ENCODE results near the gene ELOB. TPM values are rescaled to one million over a fixed set of nuclear protein-coding genes. Genes with fewer than 3 reads are reported as not detected.

Gene ELOB
- total and polyA plus RNA-seq, 2 of the 8 experiments (the other 6 are each of a cell fraction or from before 2014, with no cell fraction given) = 237 to 1,357 TPM

DNA sequence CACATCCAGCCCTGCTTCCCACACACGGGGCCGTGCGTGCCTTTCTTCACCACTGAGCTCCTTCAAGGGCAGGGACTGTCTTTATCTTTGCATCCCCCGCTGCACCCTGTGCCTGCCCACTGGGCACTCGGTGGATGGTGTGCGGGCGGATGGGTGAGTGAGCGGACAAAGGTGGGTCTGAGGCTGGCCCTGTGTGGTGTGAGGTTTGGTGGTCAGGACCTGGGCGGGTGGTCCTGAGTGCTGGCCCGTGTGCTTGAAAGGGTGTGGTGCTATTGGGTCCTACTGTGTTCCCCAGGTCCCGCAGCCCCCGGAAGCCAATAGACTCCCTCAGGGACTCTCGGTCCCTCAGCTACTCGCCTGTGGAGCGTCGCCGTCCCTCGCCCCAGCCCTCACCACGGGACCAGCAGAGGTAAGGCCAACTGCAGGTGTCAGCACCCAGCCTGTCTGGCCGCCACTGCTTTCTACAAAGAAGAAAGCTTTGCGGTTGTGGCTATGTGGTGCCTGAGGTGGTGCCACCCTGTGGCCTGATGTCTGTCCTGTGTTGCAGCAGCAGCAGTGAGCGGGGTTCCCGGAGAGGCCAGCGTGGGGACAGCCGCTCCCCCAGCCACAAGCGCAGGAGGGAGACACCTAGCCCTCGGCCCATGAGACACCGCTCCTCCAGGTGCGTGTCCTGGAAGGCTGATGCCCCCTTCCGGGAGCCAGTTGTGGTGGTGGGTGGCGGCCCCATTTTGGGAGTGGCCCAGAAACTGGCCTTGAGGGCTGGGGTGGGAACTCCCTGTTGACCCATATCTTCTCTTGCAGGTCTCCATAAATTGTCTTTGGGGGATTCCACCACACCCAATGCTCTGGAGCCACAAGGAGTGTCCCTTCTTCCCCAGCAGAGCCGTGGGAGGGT is 6.8 kb downstream of the ELOB start:
- TF ChIP-seq TEAD4 (IDR thresholded peaks at IDR 0.05; ENCODE audit: low read depth, low read length) = no peak
- TF ChIP-seq POLR2A (IDR thresholded peaks at IDR 0.05; ENCODE audit: control extremely low read depth in 1 of 2, low read depth in 2 of 2, low read length in 2 of 2) = peak in 1 of 2 experiments; percentile 66; a peak in 2 of 3 replicates
- TF ChIP-seq JUN (IDR thresholded peaks at IDR 0.05; ENCODE audit: low read depth, low read length) = no peak
- TF ChIP-seq KDM4A (IDR thresholded peaks at IDR 0.05; ENCODE audit: low read depth, low read length, severe bottlenecking) = no peak
- no peak for TF ChIP-seq CREB1 (IDR thresholded peaks at IDR 0.05)
- TF ChIP-seq, protein P1, sequence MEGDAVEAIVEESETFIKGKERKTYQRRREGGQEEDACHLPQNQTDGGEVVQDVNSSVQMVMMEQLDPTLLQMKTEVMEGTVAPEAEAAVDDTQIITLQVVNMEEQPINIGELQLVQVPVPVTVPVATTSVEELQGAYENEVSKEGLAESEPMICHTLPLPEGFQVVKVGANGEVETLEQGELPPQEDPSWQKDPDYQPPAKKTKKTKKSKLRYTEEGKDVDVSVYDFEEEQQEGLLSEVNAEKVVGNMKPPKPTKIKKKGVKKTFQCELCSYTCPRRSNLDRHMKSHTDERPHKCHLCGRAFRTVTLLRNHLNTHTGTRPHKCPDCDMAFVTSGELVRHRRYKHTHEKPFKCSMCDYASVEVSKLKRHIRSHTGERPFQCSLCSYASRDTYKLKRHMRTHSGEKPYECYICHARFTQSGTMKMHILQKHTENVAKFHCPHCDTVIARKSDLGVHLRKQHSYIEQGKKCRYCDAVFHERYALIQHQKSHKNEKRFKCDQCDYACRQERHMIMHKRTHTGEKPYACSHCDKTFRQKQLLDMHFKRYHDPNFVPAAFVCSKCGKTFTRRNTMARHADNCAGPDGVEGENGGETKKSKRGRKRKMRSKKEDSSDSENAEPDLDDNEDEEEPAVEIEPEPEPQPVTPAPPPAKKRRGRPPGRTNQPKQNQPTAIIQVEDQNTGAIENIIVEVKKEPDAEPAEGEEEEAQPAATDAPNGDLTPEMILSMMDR (IDR thresholded peaks at IDR 0.05; ENCODE audit: control extremely low read depth in 1 of 3, insufficient read depth in 1 of 3, low read depth in 1 of 3, low read length in 3 of 3) = peak; percentile 15 to 34 (median 22)
- Histone ChIP-seq H3K4me2 (ENCODE audit: insufficient read depth in 1 of 2, low read depth in 2 of 2, low read length in 2 of 2) (no peak overlapping the region), H3K27ac (ENCODE audit: low read depth, low read length) (0 out of 2 replicates have a peak overlapping the region, but pooled peaks have one; percentile 16), H3K9me3 (ENCODE audit: insufficient read depth in 2 of 2, low read depth in 1 of 2, low read length in 1 of 2) (no peaks in the 10 kb centered on the region; a peak in 1 of 4 replicates), H3K79me1 (ENCODE audit: low read depth, low read length) (peaks cover 7% of the 10 kb centered on the region), H2BK12ac (ENCODE audit: low read depth, low read length) (no peak overlapping the region), H2BK5ac (ENCODE audit: low read depth, low read length) (peak overlapping the region; percentile 55; the same call in 1 of the 2 replicates), H4K91ac (replicated peaks; ENCODE audit: insufficient read length, low read length) (no peak overlapping the region), H2AFZ (ENCODE audit: low read length) (no peak overlapping the region), H2BK120ac (replicated peaks; ENCODE audit: low read depth, low read length) (no peak overlapping the region), H3K23me2 (ENCODE audit: low read depth, low read length) (no peaks in the 10 kb centered on the region), H3K14ac (ENCODE audit: insufficient read length) (no peak overlapping the region), H2BK20ac (ENCODE audit: low read length) (no peak overlapping the region), H3K79me2 (ENCODE audit: control insufficient read depth in 1 of 2, insufficient read depth in 2 of 2, low read length in 2 of 2) (peaks cover 3 to 48% of the 10 kb centered on the region in 2 experiments; a peak in 2 of 4 replicates), H4K8ac (ENCODE audit: extremely low read depth, insufficient read depth, low read length) (no peak overlapping the region), H2BK15ac (ENCODE audit: low read length) (no peak overlapping the region), H3K18ac (ENCODE audit: extremely low read depth, low read length) (no peak overlapping the region), H4K5ac (ENCODE audit: insufficient read length, low read depth, low read length) (no peak overlapping the region), H3K23ac (ENCODE audit: insufficient read length) (no peak overlapping the region), H3K9ac (replicated peaks in 1 of 4; ENCODE audit: extremely low read depth in 1 of 4, low read depth in 3 of 4, low read length in 3 of 4) (no peak overlapping the region), H3K36me3 (ENCODE audit: control insufficient read depth in 2 of 4, insufficient read depth in 4 of 4, low read length in 3 of 4) (peaks cover 59 to 91% (median 74%) of the 10 kb centered on the region in 4 experiments), H2AK5ac (ENCODE audit: low read depth, low read length) (no peak overlapping the region), H3K4me3 (ENCODE audit: extremely low read depth in 1 of 4, insufficient read depth in 2 of 4, low read depth in 3 of 4, low read length in 4 of 4) (no peak overlapping the region), H3K27me3 (replicated peaks in 1 of 4; ENCODE audit: control insufficient read depth in 3 of 4, extremely low read depth in 1 of 4, insufficient read depth in 3 of 4, low read length in 3 of 4) (no peaks in the 10 kb centered on the region), H3K4ac (replicated peaks; ENCODE audit: insufficient read length, low read depth, low read length) (no peak overlapping the region), H3K4me1 (replicated peaks in 1 of 4; ENCODE audit: control insufficient read depth in 3 of 4, insufficient read depth in 4 of 4, low read length in 3 of 4) (peaks cover 0 to 3% (median under 1%) of the 10 kb centered on the region in 4 experiments; a peak in 3 of 7 replicates), H3K56ac (replicated peaks; ENCODE audit: insufficient read length, low read depth, low read length) (no peak overlapping the region), H4K20me1 (replicated peaks in 1 of 2; ENCODE audit: control insufficient read depth in 1 of 2, insufficient read depth in 2 of 2, low read length in 2 of 2) (peaks cover 34 to 52% of the 10 kb centered on the region in 2 experiments)
- POLR2A ChIA-PET (ENCODE audit: partially characterized antibody) = interaction anchor here (0.9 to 6.9 kb wide), 9 partner anchors 8 to 42 kb away, joined by 3 to 140 read pairs (median 3); partner anchors contain the start of genes ELOB and SRRM2
- CTCF ChIA-PET (ENCODE audit: partially characterized antibody) = interaction anchor here (0.9 to 2.0 kb wide), 4 partner anchors 12 to 98 kb away, joined by 3 to 6 read pairs (median 3); no protein-coding TSS in a partner anchor
- FAIRE-seq (no peak), DNase-seq (ENCODE audit: low read depth in 1 of 2, low spot score in 2 of 2) (no peak)
- 94% methylated on average over 31 of the region's 32 CpGs; no CpG with 5 or more reads in 1 of the 2 experiments for WGBS, 2 experiments (ENCODE audit: extremely low coverage in 1 of 2, insufficient coverage in 1 of 2, insufficient read length in 1 of 2, insufficient replicate concordance in 2 of 2, low coverage in 1 of 2, low lambda C conversion rate in 2 of 2, missing lambda C conversion rate in 1 of 2)
